Measurements from ENCODE around the gene EPHA8. TPM values are rescaled to one million over a fixed set of nuclear protein-coding genes. Genes with fewer than 3 reads are reported as not detected.

EPHA8 gene
- total and polyA plus RNA-seq, 8 donors: not detected

GRCh38 chr1:22592919-22593790, 29.9 kb downstream of the EPHA8 start:
- Histone ChIP-seq H3K4me3 (no peak overlapping the region), H3K9me3 (no peaks in the 10 kb centered on the region), H3K4me1 (no peaks in the 10 kb centered on the region), H3K36me3 (no peaks in the 10 kb centered on the region), H3K27ac (no peak overlapping the region), H3K27me3 (peaks cover 0 to 94% (median 32%) of the 10 kb centered on the region in 3 donors)
- intact Hi-C loops (cut with DNase I; ENCODE audit: low total_unique reads): no loop called here
- DNase-seq: peak in 1 of 2 donors; percentile 42
- WGBS, 5 donors: 23 to 68% (median 32%) methylated on average over 17 to 38 of the region's 38 CpGs
- TF ChIP-seq POLR2AphosphoS5 (IDR thresholded peaks at IDR 0.05) (no peak), CTCF (IDR thresholded peaks at IDR 0.05) (no peak), EP300 (IDR thresholded peaks at IDR 0.05) (no peak), POLR2A (IDR thresholded peaks at IDR 0.05) (no peak)

DNA sequence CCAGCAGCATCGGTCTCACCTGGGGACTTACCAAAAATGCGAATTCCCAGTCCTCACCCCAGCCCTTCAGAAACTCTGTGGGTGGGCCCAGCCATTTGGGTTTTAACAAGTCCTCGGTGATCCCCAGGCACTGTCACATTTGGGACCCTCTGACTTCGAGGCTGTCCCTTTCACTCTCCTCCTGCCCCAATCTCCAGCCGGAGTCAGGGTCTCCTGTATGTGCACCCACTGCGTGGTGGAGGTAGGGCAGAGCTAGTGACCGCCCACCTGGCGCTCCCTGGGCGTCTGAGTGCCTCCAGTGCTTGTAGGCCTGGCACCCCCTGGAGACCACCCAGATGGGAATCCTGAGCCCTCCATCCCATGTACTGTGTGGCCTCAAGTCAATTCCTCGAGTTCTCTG, 31.1 kb downstream of the EPHA8 start:
- H3K4me3 ChIP-seq: no peak overlapping the region
- H3K36me3 ChIP-seq: no peaks in the 10 kb centered on the region
- intact Hi-C loops (cut with DNase I; ENCODE audit: low total_unique reads): no loop called here
- no peaks in the 10 kb centered on the region for H3K9me3 ChIP-seq
- WGBS, 5 donors: 65 to 76% (median 69%) methylated on average over 7 to 10 of the region's 10 CpGs
- H3K27me3 ChIP-seq: peaks cover 0 to 94% (median 42%) of the 10 kb centered on the region in 3 donors
- H3K4me1 ChIP-seq: no peaks in the 10 kb centered on the region
- no peak overlapping the region for H3K27ac ChIP-seq
- DNase-seq: no peak
- TF ChIP-seq POLR2A (IDR thresholded peaks at IDR 0.05) (no peak), CTCF (IDR thresholded peaks at IDR 0.05) (no peak), EP300 (IDR thresholded peaks at IDR 0.05) (no peak), POLR2AphosphoS5 (IDR thresholded peaks at IDR 0.05) (no peak)

DNA sequence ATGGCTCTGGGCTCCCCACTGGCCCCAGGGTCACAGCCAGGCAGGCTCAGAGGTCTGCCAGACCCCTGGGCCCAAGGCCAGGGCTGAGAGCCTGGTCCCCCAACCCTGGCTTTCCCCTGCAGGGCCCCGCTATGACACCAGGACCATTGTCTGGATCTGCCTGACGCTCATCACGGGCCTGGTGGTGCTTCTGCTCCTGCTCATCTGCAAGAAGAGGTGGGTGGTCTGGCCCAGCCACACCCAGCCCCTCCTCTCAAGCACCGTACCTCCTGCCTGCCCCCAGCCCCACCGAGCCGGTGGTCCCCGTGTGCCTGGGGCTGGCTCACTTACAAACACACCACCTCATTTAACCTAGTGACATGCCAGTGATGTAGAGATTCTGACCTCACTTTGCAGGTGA, 31.8 kb downstream of the EPHA8 start:
- Histone ChIP-seq H3K9me3 (no peaks in the 10 kb centered on the region), H3K4me1 (no peaks in the 10 kb centered on the region), H3K36me3 (no peaks in the 10 kb centered on the region), H3K27me3 (peaks cover 0 to 91% (median 42%) of the 10 kb centered on the region in 3 donors), H3K4me3 (no peak overlapping the region), H3K27ac (no peak overlapping the region)
- TF ChIP-seq POLR2AphosphoS5 (IDR thresholded peaks at IDR 0.05) (no peak), CTCF (IDR thresholded peaks at IDR 0.05) (no peak), EP300 (IDR thresholded peaks at IDR 0.05) (no peak), POLR2A (IDR thresholded peaks at IDR 0.05) (no peak)
- intact Hi-C loops (cut with DNase I; ENCODE audit: low total_unique reads): no loop called here
- DNase-seq: no peak
- 70 to 93% (median 81%) methylated on average over 3 to 7 of the region's 7 CpGs for whole genome bisulfite sequencing, 5 donors

DNA sequence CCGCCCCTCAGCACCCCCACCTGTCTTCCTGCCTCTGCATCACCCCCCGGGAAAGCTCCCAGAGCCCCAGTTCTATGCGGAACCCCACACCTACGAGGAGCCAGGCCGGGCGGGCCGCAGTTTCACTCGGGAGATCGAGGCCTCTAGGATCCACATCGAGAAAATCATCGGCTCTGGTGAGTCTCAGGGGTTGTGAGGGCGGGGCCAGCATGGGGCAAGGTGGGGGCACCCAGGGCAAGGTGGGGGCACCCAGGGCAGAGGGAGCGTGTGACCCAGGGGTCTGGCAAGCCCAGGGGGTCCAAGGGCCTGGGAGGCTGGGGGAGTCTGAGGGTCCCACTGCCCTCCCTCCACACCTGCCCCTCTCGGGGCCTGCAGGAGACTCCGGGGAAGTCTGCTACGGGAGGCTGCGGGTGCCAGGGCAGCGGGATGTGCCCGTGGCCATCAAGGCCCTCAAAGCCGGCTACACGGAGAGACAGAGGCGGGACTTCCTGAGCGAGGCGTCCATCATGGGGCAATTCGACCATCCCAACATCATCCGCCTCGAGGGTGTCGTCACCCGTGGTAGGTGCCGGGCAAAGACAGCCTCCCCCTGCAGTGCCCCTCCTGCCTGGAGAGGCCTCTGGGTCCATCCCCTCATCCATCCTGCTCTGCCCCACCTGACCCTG, 34.1 kb downstream of the EPHA8 start:
- DNase-seq: no peak
- no peaks in the 10 kb centered on the region for H3K4me1 ChIP-seq
- no peak overlapping the region for H3K27ac ChIP-seq
- H3K27me3 ChIP-seq: peaks cover 0 to 91% (median 51%) of the 10 kb centered on the region in 3 donors
- WGBS, 5 donors: 75 to 81% (median 78%) methylated on average over 21 to 30 of the region's 30 CpGs
- no peaks in the 10 kb centered on the region for H3K9me3 ChIP-seq
- no peak overlapping the region for H3K4me3 ChIP-seq
- intact Hi-C loops (cut with DNase I; ENCODE audit: low total_unique reads): no loop called here
- H3K36me3 ChIP-seq: no peaks in the 10 kb centered on the region
- TF ChIP-seq CTCF (IDR thresholded peaks at IDR 0.05) (no peak), EP300 (IDR thresholded peaks at IDR 0.05) (no peak), POLR2A (IDR thresholded peaks at IDR 0.05) (no peak), POLR2AphosphoS5 (IDR thresholded peaks at IDR 0.05) (no peak)
